ENCODE measurements around the gene MGRN1. TPM values are rescaled to one million over a fixed set of nuclear protein-coding genes. Genes with fewer than 3 reads are reported as not detected.

MGRN1 gene
- total RNA-seq, 5 donors from 2014 or later (not counting 1 experiment from before 2014, with no cell fraction given), result 63.1 to 76.8 (median 72.2) TPM

DNA sequence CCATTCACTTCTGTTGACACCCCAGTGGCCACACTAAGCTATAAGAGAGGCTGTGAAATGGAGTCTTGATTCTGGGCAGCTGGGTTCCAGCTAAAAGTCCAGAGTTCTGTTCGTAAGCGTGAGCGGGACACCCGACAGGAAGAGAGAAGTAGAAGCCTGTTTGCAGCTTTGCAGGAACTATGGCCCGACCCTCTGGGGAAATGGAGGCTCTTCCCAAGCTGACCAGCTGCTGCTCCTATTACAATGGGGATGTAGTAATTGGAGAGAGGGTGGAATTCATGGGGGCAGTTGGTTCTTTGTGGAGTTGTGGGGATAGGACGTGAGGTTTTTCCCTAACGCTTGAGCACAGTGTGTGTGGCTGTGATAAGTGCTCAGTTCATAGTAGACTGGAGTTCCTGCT lies 38.3 kb upstream of the MGRN1 start:
- Mint-ChIP-seq H3K27ac (no peak overlapping the region), H3K9me3 (no peaks in the 10 kb centered on the region), H3K36me3 (no peaks in the 10 kb centered on the region), H3K27me3 (peaks cover 5 to 12% of the 10 kb centered on the region in 2 donors), H3K4me1 (peaks cover 2 to 5% (median 2%) of the 10 kb centered on the region in 3 donors), H3K4me3 (no peak overlapping the region)
- ATAC-seq (replicated peaks in 1 of 4) (no peak), DNase-seq (no peak)
- Histone ChIP-seq H3K4me3 (ENCODE audit: control insufficient read depth in 1 of 2, extremely low read depth in 1 of 2, low read length in 1 of 2) (no peak overlapping the region), H3K9me3 (no peaks in the 10 kb centered on the region), H3K27me3 (replicated peaks in 1 of 2; ENCODE audit: control insufficient read depth in 2 of 2, extremely low read depth in 1 of 2, insufficient read depth in 2 of 2, low read length in 1 of 2) (peaks cover 0 to 27% of the 10 kb centered on the region in 2 experiments), H3K36me3 (ENCODE audit: control insufficient read depth in 2 of 2, extremely low read depth in 1 of 2, insufficient read depth in 1 of 2, low read length in 1 of 2) (no peaks in the 10 kb centered on the region), H3K27ac (ENCODE audit: low read length) (no peak overlapping the region), H3K4me1 (ENCODE audit: control insufficient read depth in 1 of 2, extremely low read depth in 1 of 2, insufficient read depth in 2 of 2, low read length in 2 of 2) (peaks cover 0 to 6% of the 10 kb centered on the region in 2 experiments)
- ChIA-PET POLR2A (no interaction called here), CTCF (interaction anchor here (0.5 to 2.1 kb wide), 4 partner anchors 9 to 148 kb away, joined by 3 to 17 read pairs (median 3); no protein-coding TSS in a partner anchor)
- WGBS (ENCODE audit: insufficient coverage), result 72% methylated on average over 7 of the region's 7 CpGs

DNA sequence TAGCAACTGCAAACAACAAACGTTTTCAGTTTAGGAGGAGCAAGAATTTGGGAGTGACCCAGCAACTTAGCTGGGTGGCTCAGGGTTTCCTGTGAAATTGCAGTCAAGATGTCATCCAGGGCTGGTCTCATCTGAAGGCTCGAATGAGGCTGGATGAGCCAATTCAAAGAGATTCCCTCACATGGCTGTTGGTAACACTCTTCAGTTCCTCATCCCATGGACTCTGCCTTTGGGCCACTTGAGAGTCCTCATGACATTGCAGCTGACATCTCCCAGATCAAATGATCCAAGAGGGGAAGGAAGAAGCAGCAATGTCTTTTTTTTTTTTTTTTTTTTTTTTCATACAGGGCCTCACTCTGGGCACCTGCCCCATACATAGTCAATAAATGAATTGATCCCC lies 36.2 kb upstream of the MGRN1 start:
- Mint-ChIP-seq H3K4me1 (peaks cover 2 to 5% (median 2%) of the 10 kb centered on the region in 3 donors), H3K27ac (no peak overlapping the region), H3K9me3 (no peaks in the 10 kb centered on the region), H3K36me3 (no peaks in the 10 kb centered on the region), H3K27me3 (peaks cover 5 to 12% of the 10 kb centered on the region in 2 donors), H3K4me3 (no peak overlapping the region)
- Histone ChIP-seq H3K27ac (ENCODE audit: low read length) (no peak overlapping the region), H3K36me3 (ENCODE audit: control insufficient read depth in 2 of 2, extremely low read depth in 1 of 2, insufficient read depth in 1 of 2, low read length in 1 of 2) (no peaks in the 10 kb centered on the region), H3K9me3 (no peaks in the 10 kb centered on the region), H3K4me3 (ENCODE audit: control insufficient read depth in 1 of 2, extremely low read depth in 1 of 2, low read length in 1 of 2) (no peak overlapping the region), H3K4me1 (ENCODE audit: control insufficient read depth in 1 of 2, extremely low read depth in 1 of 2, insufficient read depth in 2 of 2, low read length in 2 of 2) (peaks cover 0 to 6% of the 10 kb centered on the region in 2 experiments), H3K27me3 (replicated peaks in 1 of 2; ENCODE audit: control insufficient read depth in 2 of 2, extremely low read depth in 1 of 2, insufficient read depth in 2 of 2, low read length in 1 of 2) (peaks cover 0 to 31% of the 10 kb centered on the region in 2 experiments)
- ChIA-PET POLR2A (no interaction called here), CTCF (interaction anchor here (0.6 kb wide), 2 partner anchors 511 to 1790 kb away, joined by 3 to 5 read pairs; partner anchors contain the start of gene PRSS41 (in 1 of the 2))
- ATAC-seq (replicated peaks in 1 of 4) (no peak), DNase-seq (no peak)
- WGBS (ENCODE audit: insufficient coverage), result 100% methylated on average over 1 of the region's 2 CpGs

DNA sequence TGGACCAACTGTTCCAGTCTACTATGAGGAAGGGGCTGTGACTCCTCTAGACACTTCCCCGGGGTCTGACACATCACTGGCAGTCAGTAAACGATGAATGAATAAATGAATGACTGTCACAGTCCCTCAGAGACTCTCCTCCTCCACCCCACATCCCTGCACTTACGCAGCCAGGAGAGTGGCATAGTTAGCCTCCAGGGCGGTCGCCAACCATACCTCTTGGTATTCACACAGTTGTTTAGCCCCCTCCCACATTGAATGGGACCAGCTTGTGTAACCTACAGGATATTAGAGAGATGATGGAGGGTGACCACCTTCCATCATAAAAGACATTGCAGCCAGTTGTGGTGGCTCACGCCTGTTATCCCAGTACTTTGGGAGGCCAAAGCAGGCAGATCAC lies 35.7 kb upstream of the MGRN1 start:
- no peak overlapping the region for H3K27ac ChIP-seq (ENCODE audit: low read length)
- no peaks in the 10 kb centered on the region for H3K36me3 ChIP-seq (ENCODE audit: control insufficient read depth in 2 of 2, extremely low read depth in 1 of 2, insufficient read depth in 1 of 2, low read length in 1 of 2)
- Mint-ChIP-seq H3K4me1 (peaks cover 2 to 5% (median 2%) of the 10 kb centered on the region in 3 donors), H3K4me3 (no peak overlapping the region), H3K9me3 (no peaks in the 10 kb centered on the region), H3K27ac (no peak overlapping the region), H3K27me3 (peaks cover 5 to 12% of the 10 kb centered on the region in 2 donors), H3K36me3 (no peaks in the 10 kb centered on the region)
- no peaks in the 10 kb centered on the region for H3K9me3 ChIP-seq
- peaks cover 0 to 6% of the 10 kb centered on the region in 2 experiments for H3K4me1 ChIP-seq (ENCODE audit: control insufficient read depth in 1 of 2, extremely low read depth in 1 of 2, insufficient read depth in 2 of 2, low read length in 2 of 2)
- WGBS (ENCODE audit: insufficient coverage), result 71% methylated on average over 2 of the region's 6 CpGs
- no peak for ATAC-seq (replicated peaks in 1 of 4)
- ChIA-PET CTCF (no interaction called here), POLR2A (no interaction called here)
- no peak for DNase-seq
- peaks cover 0 to 31% of the 10 kb centered on the region in 2 experiments for H3K27me3 ChIP-seq (replicated peaks in 1 of 2; ENCODE audit: control insufficient read depth in 2 of 2, extremely low read depth in 1 of 2, insufficient read depth in 2 of 2, low read length in 1 of 2)
- H3K4me3 ChIP-seq (ENCODE audit: control insufficient read depth in 1 of 2, extremely low read depth in 1 of 2, low read length in 1 of 2), result no peak overlapping the region

DNA sequence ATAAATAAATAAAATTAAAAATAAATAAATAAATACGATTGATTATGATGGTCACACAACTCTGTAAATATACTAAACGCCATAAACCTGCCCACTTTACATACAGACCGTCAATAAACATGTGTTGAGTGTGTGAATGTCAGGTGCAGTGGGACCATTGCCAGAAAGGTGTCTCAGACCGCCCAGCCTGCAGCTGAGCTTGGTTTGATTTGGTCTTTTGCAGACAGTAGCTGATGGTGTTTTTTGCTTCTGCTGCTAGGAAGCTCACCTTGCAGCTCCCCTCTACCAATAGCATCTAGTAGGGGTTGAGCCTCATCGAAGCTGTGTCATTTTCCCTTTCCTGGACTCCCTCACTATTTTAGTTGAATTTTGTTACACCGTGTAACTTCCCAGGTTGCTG lies 33.4 kb upstream of the MGRN1 start:
- POLR2A ChIA-PET, result no interaction called here
- no peak for ATAC-seq (replicated peaks in 1 of 4)

DNA sequence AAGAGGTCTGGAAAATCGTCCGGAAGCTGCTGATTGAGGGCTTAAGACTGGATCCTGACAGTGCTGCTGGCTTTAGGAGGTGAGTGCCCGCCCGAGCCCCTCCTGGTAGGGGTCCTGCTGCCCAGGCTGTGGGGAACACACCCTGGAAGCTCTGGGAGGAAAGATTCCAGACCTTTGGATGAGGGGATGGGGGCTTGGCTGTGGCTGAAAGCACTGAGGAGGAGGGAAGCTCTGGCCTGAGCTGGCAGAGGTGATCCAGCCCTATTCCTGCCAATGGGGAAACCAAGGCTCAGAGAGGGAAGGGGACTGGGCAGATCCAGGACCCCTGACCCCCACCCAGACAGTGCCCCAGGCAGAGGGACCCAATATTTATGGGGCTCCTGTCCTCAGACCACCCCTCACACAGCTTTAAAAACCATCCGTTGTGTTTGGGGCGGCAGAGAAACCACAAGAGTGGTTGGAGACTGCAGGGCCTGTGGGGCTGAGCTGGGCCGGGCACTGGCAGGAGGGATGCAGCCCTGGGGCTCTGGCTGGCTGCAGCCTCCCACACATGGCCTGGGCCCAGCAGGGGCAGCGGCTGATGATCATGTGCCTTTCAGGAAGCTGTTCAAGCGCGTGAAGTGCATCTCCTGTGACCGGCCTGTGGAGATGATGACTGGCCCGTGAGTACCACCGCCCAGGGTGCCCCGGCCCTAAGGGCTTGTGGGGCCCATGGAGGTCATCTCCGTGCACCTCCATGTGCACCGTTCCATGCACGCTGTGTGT lies 32.7 kb upstream of the MGRN1 start:
- WGBS (ENCODE audit: insufficient coverage), result 83% methylated on average over 17 of the region's 17 CpGs
- no peaks in the 10 kb centered on the region for H3K36me3 ChIP-seq (ENCODE audit: control insufficient read depth in 2 of 2, extremely low read depth in 1 of 2, insufficient read depth in 1 of 2, low read length in 1 of 2)
- Mint-ChIP-seq H3K4me1 (no peaks in the 10 kb centered on the region), H3K9me3 (no peaks in the 10 kb centered on the region), H3K36me3 (no peaks in the 10 kb centered on the region), H3K27me3 (peaks cover 0 to 4% of the 10 kb centered on the region in 2 donors), H3K27ac (no peak overlapping the region), H3K4me3 (no peak overlapping the region)
- no peak overlapping the region for H3K4me3 ChIP-seq (ENCODE audit: control insufficient read depth in 1 of 2, extremely low read depth in 1 of 2, low read length in 1 of 2)
- no peak for DNase-seq
- CTCF ChIA-PET, result no interaction called here
- H3K27me3 ChIP-seq (replicated peaks in 1 of 2; ENCODE audit: control insufficient read depth in 2 of 2, extremely low read depth in 1 of 2, insufficient read depth in 2 of 2, low read length in 1 of 2), result peaks cover 0 to 33% of the 10 kb centered on the region in 2 experiments
- POLR2A ChIA-PET, result no interaction called here
- H3K4me1 ChIP-seq (ENCODE audit: control insufficient read depth in 1 of 2, extremely low read depth in 1 of 2, insufficient read depth in 2 of 2, low read length in 2 of 2), result no peaks in the 10 kb centered on the region
- no peak for ATAC-seq (replicated peaks in 1 of 4)
- H3K9me3 ChIP-seq, result no peaks in the 10 kb centered on the region
- H3K27ac ChIP-seq (ENCODE audit: low read length), result no peak overlapping the region

More for the DNA sequence above, 33.4 kb upstream of the MGRN1 start:
- H3K9me3 ChIP-seq, result no peaks in the 10 kb centered on the region
- H3K36me3 ChIP-seq (ENCODE audit: control insufficient read depth in 2 of 2, extremely low read depth in 1 of 2, insufficient read depth in 1 of 2, low read length in 1 of 2), result no peaks in the 10 kb centered on the region
- no peak overlapping the region for H3K4me3 Mint-ChIP-seq
- no peaks in the 10 kb centered on the region for H3K4me1 Mint-ChIP-seq
- H3K27ac ChIP-seq (ENCODE audit: low read length), result no peak overlapping the region
- WGBS (ENCODE audit: insufficient coverage), result no CpG with 5 or more reads among the region's 6 CpGs
- H3K4me1 ChIP-seq (ENCODE audit: control insufficient read depth in 1 of 2, extremely low read depth in 1 of 2, insufficient read depth in 2 of 2, low read length in 2 of 2), result no peaks in the 10 kb centered on the region
- no peaks in the 10 kb centered on the region for H3K9me3 Mint-ChIP-seq
- H3K27ac Mint-ChIP-seq, result no peak overlapping the region
- H3K27me3 ChIP-seq (replicated peaks in 1 of 2; ENCODE audit: control insufficient read depth in 2 of 2, extremely low read depth in 1 of 2, insufficient read depth in 2 of 2, low read length in 1 of 2), result peaks cover 0 to 37% of the 10 kb centered on the region in 2 experiments
- peaks cover 0 to 6% of the 10 kb centered on the region in 2 donors for H3K27me3 Mint-ChIP-seq
- no peak for DNase-seq
- CTCF ChIA-PET, result no interaction called here
- H3K4me3 ChIP-seq (ENCODE audit: control insufficient read depth in 1 of 2, extremely low read depth in 1 of 2, low read length in 1 of 2), result no peak overlapping the region
- H3K36me3 Mint-ChIP-seq, result no peaks in the 10 kb centered on the region

DNA sequence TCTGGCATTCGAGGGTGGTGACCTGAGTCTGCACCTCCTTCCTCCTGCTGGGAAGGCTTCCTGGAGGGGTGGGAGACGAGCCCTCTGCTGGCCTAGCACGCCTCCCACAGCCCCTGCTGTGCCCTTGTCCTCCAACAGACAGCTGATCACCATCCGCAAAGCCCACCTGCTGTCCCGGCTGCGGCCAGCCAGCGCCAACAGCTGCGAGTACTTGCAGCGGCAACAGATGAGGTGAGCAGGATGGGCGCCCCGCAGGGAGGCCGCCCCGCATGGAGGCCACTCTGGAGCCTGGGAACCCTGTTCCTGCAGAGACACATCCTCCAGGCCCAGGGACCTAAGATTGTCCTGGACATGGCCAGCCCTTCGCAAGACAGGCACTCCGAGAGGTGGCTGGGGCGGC lies 31.5 kb upstream of the MGRN1 start:
- ATAC-seq (replicated peaks in 1 of 4) (no peak), DNase-seq (no peak)
- H3K9me3 ChIP-seq, result no peaks in the 10 kb centered on the region
- no peaks in the 10 kb centered on the region for H3K4me1 ChIP-seq (ENCODE audit: control insufficient read depth in 1 of 2, extremely low read depth in 1 of 2, insufficient read depth in 2 of 2, low read length in 2 of 2)
- no peak overlapping the region for H3K4me3 ChIP-seq (ENCODE audit: control insufficient read depth in 1 of 2, extremely low read depth in 1 of 2, low read length in 1 of 2)
- no peaks in the 10 kb centered on the region for H3K36me3 Mint-ChIP-seq
- H3K27me3 ChIP-seq (replicated peaks in 1 of 2; ENCODE audit: control insufficient read depth in 2 of 2, extremely low read depth in 1 of 2, insufficient read depth in 2 of 2, low read length in 1 of 2), result peaks cover 0 to 28% of the 10 kb centered on the region in 2 experiments
- POLR2A ChIA-PET, result no interaction called here
- peaks cover 0 to 3% of the 10 kb centered on the region in 2 donors for H3K27me3 Mint-ChIP-seq
- H3K4me1 Mint-ChIP-seq, result no peaks in the 10 kb centered on the region
- CTCF ChIA-PET, result no interaction called here
- no peak overlapping the region for H3K27ac ChIP-seq (ENCODE audit: low read length)
- no peak overlapping the region for H3K27ac Mint-ChIP-seq
- H3K4me3 Mint-ChIP-seq, result no peak overlapping the region
- WGBS (ENCODE audit: insufficient coverage), result 89% methylated on average over 14 of the region's 16 CpGs
- no peaks in the 10 kb centered on the region for H3K9me3 Mint-ChIP-seq
- no peaks in the 10 kb centered on the region for H3K36me3 ChIP-seq (ENCODE audit: control insufficient read depth in 2 of 2, extremely low read depth in 1 of 2, insufficient read depth in 1 of 2, low read length in 1 of 2)
